Effector CD8-positive, alpha-beta T cell (primary cell): ENCODE measurements around the gene GCDH.
"Not testable (repeated sequence)": the region's sequence is repeated elsewhere in the genome, so short reads cannot be mapped to it uniquely, and the experiment has no call there.

Experiments
- DNase-seq: peaks from one replicate; lab custom pipeline; 2025; lab: John Stamatoyannopoulos, UW

Gene GCDH

DNA sequence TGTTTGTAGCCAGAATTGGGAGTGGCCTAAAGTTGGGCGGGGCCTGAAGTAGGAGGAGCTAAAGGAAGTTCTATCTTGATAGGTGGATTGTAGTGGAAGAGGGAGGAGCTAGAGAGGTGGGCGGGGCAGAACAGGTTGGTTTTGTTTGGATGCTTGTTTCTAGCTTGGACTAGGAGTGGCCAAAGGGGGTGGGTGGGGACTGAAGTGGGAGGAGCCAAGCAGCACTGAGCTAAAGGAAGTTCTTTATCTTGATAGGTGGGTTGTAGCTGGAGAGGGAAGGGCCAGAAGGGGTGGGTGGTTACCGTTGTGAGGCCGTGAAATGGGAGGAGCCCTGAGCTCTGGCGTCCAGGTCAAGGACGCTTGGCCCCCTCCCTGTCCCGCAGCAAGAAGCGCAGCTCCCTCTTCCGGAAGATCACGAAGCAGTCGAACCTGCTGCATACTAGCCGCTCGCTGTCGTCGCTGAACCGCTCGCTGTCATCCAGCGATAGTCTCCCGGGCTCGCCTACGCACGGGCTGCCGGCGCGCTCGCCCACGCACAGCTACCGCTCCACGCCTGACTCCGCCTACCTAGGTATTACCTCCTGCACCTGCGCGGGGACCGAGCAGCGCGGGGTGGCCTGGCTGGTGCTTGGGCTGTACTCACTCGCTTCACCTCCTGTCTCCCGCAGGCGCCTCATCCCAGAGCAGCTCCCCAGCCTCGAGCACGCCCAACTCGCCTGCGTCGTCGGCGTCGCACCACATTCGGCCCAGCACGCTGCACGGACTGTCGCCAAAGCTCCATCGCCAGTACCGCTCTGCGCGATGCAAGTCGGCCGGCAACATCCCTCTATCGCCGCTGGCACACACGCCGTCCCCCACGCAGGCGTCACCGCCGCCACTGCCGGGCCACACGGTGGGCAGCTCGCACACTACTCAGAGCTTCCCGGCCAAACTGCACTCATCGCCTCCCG lies 17.7 kb upstream of the GCDH start:
- peak; percentile 52 for DNase-seq

GRCh38 chr19:12873891-12874745 lies 16.8 kb upstream of the GCDH start:
- no peak for DNase-seq

DNA sequence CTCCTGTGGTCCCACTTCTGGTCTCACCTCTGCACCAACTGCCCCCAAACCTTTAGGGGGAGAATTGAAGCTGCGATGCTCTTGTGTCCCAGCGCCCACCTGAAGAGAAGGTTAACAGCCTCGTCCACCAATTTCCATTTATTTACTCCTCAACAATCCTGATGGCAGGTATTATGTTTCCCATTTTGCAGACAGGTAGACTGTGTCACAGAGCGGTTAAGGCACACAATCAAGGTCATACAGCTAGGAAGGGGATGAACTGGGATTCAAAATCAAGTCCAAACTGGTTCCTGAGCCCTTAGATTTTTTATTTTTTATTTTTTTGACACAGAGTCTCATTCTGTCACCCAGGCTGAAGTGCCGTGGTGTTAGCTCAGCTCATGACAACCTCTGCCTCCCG lies 15.9 kb upstream of the GCDH start:
- DNase-seq = no peak

DNA sequence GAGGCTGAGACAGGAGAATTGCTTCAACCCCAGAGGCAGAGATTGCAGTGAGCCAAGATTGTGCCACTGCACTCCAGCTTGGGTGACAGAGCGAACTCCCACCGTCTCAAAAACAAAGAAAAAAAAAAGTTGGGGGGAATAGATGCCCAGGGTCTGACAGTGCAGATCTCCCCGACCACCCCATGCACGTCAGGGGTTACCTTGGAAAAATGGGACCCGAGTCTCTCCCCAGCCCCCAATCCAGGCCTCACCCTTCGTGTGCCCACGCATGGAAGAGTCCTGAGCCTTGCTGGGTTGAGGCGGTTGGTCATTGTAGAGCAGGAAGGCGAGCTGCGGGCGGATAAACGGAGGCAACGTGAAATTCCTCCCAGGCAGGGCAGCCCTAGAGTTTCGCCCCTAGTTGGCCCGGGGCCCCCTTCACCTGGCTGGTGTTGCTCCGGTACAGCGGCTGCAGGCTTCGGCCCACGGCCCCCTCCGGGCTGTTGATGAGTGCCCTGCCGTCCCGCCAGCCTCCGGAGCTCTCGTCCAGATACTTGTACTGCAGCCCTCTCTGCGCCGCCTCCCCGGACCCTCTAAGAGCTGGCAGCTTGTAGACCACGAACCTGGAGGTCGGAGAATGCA lies 10.3 kb upstream of the GCDH start:
- no peak for DNase-seq

DNA sequence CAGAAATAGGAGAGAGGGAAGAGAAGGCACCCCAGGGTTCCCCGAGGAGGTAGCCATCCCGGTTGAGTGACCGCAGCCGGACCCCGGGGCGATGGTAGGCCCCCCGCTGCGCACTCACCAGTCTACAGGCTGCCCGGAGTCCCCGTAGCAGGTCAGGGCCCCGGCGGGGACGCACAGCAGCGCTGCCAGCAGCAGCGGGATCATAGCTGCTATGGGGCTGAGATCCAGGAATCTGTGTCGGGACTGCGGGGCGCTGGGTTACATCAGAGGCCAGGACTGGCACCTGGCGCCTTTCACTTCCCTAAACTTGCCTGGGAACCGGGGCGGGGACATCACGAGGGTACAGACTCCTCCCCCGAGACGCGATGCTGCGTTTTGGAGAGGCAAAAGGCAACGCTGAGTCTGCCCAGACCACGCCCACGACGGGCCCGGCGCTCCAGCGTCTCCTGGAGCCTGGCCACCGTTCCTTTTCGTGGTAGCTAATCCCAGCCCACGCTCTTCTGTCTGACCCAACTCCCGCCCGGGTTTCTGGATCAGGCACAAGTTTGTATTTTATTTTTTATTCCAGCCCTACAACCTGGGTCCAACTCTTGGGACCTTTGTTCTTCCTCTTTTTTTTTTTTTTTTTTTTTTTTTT lies 9.7 kb upstream of the GCDH start, which contains the start of gene DNASE2:
Gene DNASE2 (minus strand): TSS at position 278 of the 637 bp plus-strand sequence. CDS start 74 bp downstream, at position 204.
- peak; percentile 81 for DNase-seq

- DNase-seq = no peak
Measured at GRCh38 chr19:12882589-12882988, 8.4 kb upstream of the GCDH start.

DNA sequence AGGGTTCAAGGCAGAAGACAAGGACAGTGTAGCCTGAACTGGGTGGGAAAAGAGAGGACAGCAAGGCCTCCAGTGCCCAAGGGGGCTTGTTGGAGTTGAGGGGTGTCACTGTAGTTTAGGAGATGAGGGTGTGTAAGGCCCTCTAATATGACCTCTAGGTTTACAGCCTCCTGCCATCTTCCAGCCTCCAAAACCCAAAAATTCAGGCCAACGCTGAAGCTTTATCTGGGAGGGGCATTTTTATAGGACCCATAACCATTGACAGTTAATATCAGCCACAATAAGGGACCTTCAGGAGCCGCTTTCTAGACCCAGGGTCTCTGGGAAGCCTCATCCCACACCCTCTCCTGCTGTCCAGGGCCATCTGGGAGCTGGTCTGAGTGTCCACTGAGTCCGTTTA lies 6.8 kb upstream of the GCDH start:
- DNase-seq = no peak

DNA sequence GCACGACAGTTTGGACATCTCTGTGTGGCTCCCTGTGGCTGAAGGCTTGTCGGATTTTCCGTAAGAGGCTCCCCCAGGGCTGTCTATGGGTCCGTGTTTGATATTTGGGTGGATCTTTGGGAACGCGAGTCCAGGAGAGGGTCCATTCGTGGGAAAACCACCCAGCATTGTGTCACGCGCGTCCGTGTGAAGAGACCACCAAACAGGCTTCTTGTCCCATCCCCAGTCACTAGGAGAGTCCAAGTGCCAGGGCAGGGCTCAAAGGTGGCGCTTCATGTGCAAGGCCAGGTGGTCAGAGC lies 6.4 kb upstream of the GCDH start:
- DNase-seq = no peak

GRCh38 chr19:12884926-12885748 lies 5.8 kb upstream of the GCDH start:
- peak; percentile 75 for DNase-seq

GRCh38 chr19:12885749-12886650 lies 5.0 kb upstream of the GCDH start:
- DNase-seq = no peak

GRCh38 chr19:12886651-12886968 lies 4.3 kb upstream of the GCDH start:
- no peak for DNase-seq

DNA sequence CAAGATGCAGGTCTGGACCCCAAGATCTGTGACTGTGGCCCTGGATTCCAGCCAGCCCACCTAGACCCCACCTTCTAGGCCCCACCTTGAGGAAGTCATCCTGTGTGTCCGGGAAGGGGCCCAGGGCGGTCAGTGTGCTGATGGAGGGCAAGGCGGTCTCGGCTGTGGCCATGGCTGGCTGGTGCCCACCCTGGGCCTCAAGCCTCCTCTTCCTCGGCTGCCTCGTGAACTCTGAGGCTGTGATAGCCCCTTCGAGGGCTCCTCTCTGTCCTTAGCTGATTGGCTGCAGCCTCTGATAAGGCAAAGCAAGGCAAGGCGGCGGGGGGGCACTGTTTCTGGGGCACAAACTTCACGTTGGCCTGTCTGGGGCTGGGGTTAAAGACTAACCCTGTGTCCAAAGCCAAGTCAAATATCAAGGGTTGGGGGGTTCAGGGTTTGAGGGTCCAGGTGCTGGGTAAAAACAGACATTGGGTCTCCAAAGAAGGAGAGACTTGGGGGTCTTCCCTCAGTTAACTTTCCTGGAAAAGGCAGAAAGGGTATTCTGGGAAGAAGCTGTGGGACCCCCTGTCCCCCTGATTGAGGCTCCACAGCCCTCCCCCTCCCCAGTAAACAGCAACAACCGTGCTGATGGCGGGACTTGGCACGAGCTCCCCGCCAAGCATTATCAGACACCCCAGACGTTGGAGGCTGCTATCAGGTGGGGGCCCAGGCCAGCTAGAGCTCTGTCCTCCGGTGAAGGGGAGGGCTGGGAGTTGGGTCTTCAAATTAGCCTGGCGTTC lies 3.8 kb upstream of the GCDH start, which contains the start of gene KLF1:
Gene KLF1 (minus strand): TSS at position 233 of the 779 bp plus-strand sequence. CDS start 61 bp downstream, at position 172.
- no peak for DNase-seq

DNA sequence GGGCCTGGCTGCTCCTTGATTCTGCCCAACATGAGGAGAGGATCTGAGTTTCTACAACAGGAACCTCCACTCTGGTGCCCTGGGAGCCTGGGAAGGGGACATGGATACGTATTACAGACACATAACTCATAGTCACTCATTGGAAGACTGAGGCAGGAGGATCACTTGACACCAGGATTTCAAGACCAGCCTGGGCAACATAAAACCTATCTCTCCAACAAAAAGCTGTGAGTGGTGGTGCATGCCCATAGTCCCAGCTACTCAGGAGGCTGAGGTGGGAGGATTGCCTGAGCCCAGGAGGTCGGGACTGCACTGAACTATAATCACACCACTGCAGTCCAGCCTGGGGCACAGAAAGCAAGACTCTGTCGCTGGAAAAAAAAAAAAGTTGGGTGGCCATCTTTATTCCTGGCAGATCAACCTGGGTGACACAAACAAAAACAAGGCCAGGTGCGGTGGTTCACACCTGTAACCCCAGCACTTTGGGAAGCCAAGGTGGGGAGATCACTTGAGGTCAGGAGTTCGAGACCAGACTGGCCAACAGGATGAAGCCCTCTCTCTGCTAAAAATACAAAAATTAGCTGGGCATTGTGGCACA lies 2.9 kb upstream of the GCDH start:
- DNase-seq = no peak

GRCh38 chr19:12890299-12890786 lies 617 bp upstream of the GCDH start:
- DNase-seq = not testable (repeated sequence)

GRCh38 chr19:12891553-12892021 lies 627 bp downstream of the GCDH start:
- DNase-seq = no peak

- DNase-seq = no peak
Measured at GRCh38 chr19:12893582-12893981, 2.6 kb downstream of the GCDH start.

GRCh38 chr19:12896460-12896859 lies 5.5 kb downstream of the GCDH start:
- DNase-seq = no peak

DNA sequence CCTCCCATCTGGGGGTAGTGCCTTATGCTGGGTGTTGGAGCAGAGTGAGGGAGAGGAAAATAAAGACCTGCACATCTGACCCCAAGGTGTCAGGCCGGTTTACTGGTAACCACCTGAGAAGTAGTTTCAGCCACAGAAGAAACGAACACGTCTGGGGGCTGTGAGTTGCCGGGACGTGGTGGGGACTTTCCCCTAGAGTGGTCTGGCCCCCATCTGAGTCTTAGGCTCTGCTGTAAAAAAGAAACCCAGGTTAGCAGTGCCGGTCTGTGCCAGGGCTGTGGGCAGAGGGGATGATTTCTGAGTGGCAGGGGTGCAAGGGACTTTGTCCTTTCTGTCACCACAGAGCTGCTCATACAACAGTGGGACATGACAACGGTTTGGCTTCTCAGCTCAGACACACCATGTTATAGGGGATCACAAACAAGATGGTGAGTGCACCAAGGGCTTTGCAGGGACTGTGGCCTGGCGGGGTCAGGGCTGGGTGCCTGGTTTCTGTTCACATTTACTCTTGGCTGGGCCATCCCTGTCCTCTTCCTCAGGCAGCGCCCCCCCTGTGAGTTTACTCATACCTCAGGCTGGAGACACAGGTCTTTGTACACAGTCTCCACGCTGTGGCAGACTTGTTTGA lies 9.0 kb downstream of the GCDH start:
- DNase-seq = no peak
